H4 (cell line): ENCODE measurements around the gene SASH1. TPM values are rescaled to one million over a fixed set of nuclear protein-coding genes. Genes with fewer than 3 reads are reported as not detected.

Source experiments
- DNase-seq: peaks from one replicate; pipeline ENCODE4 v3.0.0-alpha.2; 2015; ENCODE audit warnings: low spot score
- total RNA-seq: library from RNA; depleted of rRNA; stranded (reverse); fragments of >200 nt; shearing (Covaris generic); gene quantifications from 2 replicates; pipeline ENCODE4 v1.2.3, GENCODE V29; 2014

Gene SASH1
- total RNA-seq, 1 experiment from 2014 or later, result 6.7 TPM

- no peak for DNase-seq
These were observed 152.4 kb downstream of the SASH1 start for GRCh38 chr6:148495029-148495428.

- DNase-seq, result no peak
These were observed 154.6 kb downstream of the SASH1 start for GRCh38 chr6:148497257-148497656.

- no peak for DNase-seq
These were observed 155.1 kb downstream of the SASH1 start for GRCh38 chr6:148497717-148498116.

GRCh38 chr6:148500402-148500801 is 157.8 kb downstream of the SASH1 start:
- no peak for DNase-seq

GRCh38 chr6:148501178-148501590 is 158.5 kb downstream of the SASH1 start:
- peak; percentile 92 for DNase-seq

GRCh38 chr6:148502083-148502772 is 159.6 kb downstream of the SASH1 start:
- DNase-seq, result no peak

- DNase-seq, result no peak
These were observed 160.1 kb downstream of the SASH1 start for GRCh38 chr6:148502773-148503135.

- DNase-seq, result no peak
These were observed 161.1 kb downstream of the SASH1 start for GRCh38 chr6:148503703-148504102.

- DNase-seq, result no peak
These were observed 165.1 kb downstream of the SASH1 start for GRCh38 chr6:148507774-148508173.

- peak; percentile 37 for DNase-seq
These were observed 165.9 kb downstream of the SASH1 start for GRCh38 chr6:148508401-148509041.

- DNase-seq, result no peak
These were observed 166.6 kb downstream of the SASH1 start for GRCh38 chr6:148509119-148509799.

GRCh38 chr6:148509800-148510581 is 167.4 kb downstream of the SASH1 start:
- peak; percentile 90 for DNase-seq

GRCh38 chr6:148513145-148514071 is 170.8 kb downstream of the SASH1 start:
- no peak for DNase-seq

- DNase-seq, result no peak
These were observed 171.6 kb downstream of the SASH1 start for GRCh38 chr6:148514091-148514845.

- no peak for DNase-seq
These were observed 173.6 kb downstream of the SASH1 start for GRCh38 chr6:148516217-148516616.

- DNase-seq, result no peak
These were observed 174.0 kb downstream of the SASH1 start for GRCh38 chr6:148516617-148517016.

- DNase-seq, result no peak
These were observed 174.8 kb downstream of the SASH1 start for GRCh38 chr6:148517470-148517869.

GRCh38 chr6:148518511-148519156 is 176.0 kb downstream of the SASH1 start:
- no peak for DNase-seq

GRCh38 chr6:148520109-148520841 is 177.6 kb downstream of the SASH1 start:
- no peak for DNase-seq
